Omental fat pad (tissue), 4 donors: Measurements from ENCODE around the gene PKDREJ. TPM values are rescaled to one million over a fixed set of nuclear protein-coding genes. Genes with fewer than 3 reads are reported as not detected.

ENCODE experiments used
- ATAC-seq: fragments of 150-250 bp; one replicate; pipeline ENCODE4 v1.9.1; 2016; ENCODE audit warnings: mild to moderate bottlenecking, moderate library complexity; ENCODE audit not compliant: low FRiP score
- DNase-seq: peaks from one replicate; pipeline ENCODE4 v3.0.0-alpha.2; 2019; ENCODE audit warnings: low spot score
- CTCF ChIP-seq, 3 donors: fragments of 450-650 bp; IDR thresholded peaks; one replicate each; pipeline ENCODE4 v1.5.1; 2016 to 2017; ENCODE audit warnings: antibody characterized with exemption in 3 of 3, mild to moderate bottlenecking in 3 of 3, moderate library complexity in 2 of 3
- total RNA-seq, 4 donors: library from RNA; depleted of rRNA; stranded (reverse); fragments of >200 nt; gene quantifications; one replicate each; pipeline ENCODE4 v1.1.0, GENCODE V29; 2016

The PKDREJ gene
- total RNA-seq, 4 donors from 2014 or later, result 0.09 TPM; not detected in 3

DNA sequence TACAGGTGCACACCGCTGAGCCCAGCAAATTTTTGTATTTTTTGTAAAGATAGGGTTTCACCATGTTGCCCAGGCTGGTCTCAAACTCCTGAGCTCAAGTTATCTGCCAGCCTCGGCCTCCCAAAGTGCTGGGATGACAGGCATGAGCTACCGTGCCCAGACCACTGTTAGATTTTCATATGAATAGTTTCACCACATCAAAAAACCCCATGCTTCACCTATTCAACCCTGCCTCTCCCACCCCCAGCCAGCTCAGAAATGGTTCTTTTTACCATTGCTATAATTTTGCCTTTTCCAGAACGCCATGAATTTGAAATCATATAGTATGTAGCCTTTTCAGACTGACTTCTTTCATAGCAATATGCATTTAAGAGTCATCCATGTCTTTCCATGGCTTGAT lies 50.9 kb downstream of the PKDREJ start:
- ATAC-seq (no peak), DNase-seq (no peak)
- no peak for TF ChIP-seq CTCF (IDR thresholded peaks at IDR 0.05)

DNA sequence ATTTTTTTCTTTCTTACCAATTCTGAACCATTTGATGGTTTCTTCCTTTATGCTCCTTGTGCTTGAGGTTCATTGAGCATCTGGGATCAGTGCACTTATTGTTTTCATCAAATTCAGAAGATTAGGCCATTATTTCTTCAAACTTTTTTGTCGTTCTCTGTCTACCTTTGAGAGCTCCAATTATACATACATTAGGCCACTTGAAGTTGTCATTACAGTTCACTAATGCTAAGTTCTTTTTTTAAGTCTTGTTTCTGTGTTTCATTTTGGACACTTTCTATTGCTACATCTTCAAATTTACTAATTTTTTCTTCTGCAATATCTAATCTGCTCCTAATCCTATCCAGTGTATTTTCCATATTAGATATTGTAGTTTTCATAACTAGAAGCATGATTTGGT lies 53.9 kb downstream of the PKDREJ start:
- ATAC-seq (no peak), DNase-seq (no peak)
- no peak for TF ChIP-seq CTCF (IDR thresholded peaks at IDR 0.05)

Other genes with a start within 250 kb of the PKDREJ start
- gene PPARA, start 112.8 kb downstream of the PKDREJ start, total RNA-seq, result 10 to 100 TPM; 20.7 to 35.5 (median 30.4) TPM
- 10 to 100 TPM in 2 of 4 donors, 1 to 10 TPM in 2; 5.7 to 18.8 (median 8.5) TPM for gene CDPF1, start 13.1 kb downstream of the PKDREJ start, total RNA-seq
- 100 to 1,000 TPM in 2 of 4 donors, 10 to 100 TPM in 2; 49.8 to 116 (median 76.8) TPM for gene TTC38, start 4.7 kb upstream of the PKDREJ start, total RNA-seq
- gene GTSE1, start 33.5 kb upstream of the PKDREJ start, total RNA-seq, result 1 to 10 TPM in 3 of 4 donors, not detected in 1; 1.1 to 2.5 (median 1.3) TPM
- 10 to 100 TPM; 19.3 to 62.8 (median 32.8) TPM for gene TRMU, start 72.4 kb upstream of the PKDREJ start, total RNA-seq